NCI-H146 treated with DMSO at 0.1 percent for 48 hours (cell line): ENCODE data around the gene APBB2.
"Not testable (repeated sequence)": the region's sequence is repeated elsewhere in the genome, so short reads cannot be mapped to it uniquely, and the experiment has no call there.

Source experiments
- DNase-seq: peaks from one replicate; lab custom pipeline; 2025; ENCODE audit not compliant: unreplicated experiment; lab: John Stamatoyannopoulos, UW

Gene APBB2

DNA sequence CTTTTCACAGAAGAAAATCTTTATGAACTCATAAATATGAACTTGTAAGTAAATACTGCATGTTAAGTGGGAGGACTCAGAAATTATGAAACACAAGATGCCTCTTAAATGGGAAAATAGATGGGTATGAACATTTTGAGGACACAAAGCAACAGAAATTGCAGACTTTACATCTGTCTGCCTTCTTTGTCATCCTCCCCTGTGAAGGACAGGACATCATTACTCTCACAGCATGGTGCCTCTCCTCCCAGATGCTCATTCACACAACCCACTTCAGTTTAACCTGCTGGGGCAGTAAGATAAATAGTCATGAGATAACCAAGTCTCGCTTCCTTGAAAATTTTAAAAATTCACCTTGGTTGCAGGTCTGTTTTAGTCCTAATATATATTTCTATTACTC is 144.5 kb downstream of the APBB2 start:
- DNase-seq = peak; percentile 92

DNA sequence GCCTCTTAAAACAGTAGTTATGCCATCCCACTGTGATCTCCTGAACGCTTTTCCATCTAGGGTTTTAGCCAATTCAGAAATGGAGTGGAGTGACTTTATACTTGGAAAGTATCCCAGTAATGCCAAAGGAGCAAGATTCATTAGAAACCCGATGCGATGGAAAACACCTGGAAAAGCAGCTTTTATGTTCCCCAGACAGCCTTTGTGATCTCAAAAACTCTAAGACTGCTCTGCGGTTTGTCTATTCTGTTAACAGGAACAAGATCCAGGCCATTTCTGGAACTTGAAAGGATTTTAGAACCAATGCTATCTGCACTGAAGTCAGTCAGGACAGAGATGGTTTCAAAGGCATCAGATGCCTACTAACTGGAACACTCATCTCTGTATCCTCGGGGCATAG is 145.1 kb downstream of the APBB2 start:
- DNase-seq = no peak

DNA sequence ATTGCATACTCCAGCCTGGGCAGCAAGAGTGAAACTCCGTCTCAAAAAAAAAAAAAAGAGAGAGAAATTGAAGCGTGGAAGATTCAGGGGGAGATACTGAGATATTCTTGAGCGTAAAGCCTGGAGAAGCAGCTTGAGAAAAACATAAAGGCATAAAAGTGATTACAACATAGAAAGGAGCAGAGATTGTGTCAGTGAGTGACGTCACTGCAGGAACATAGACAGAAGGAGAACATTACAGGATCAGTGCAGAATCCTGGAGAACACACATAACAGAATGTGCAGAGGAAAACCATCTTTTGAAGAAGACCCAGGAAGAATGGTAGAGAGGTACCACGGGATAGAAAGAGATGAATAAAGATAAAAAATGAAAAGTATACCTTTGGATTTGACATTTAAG is 147.0 kb downstream of the APBB2 start:
- DNase-seq = no peak

DNA sequence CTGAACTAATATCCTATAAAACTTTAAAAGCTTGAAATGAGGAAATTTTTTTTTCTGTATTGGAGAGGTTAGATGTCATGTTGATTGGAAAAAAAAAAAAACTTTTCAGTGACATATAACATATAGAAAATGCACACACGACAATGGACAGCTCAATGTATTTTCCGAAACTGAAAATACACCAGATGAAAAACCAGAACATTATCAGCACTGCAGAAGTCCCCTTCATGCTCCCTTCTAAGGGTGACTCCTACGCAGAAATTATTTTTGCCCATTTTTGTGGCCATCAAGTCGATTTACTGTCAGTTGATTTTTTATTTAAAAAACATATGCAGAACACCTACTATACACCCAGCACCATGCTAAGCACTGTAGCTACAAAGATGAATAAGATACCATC is 148.3 kb downstream of the APBB2 start:
- no peak for DNase-seq

DNA sequence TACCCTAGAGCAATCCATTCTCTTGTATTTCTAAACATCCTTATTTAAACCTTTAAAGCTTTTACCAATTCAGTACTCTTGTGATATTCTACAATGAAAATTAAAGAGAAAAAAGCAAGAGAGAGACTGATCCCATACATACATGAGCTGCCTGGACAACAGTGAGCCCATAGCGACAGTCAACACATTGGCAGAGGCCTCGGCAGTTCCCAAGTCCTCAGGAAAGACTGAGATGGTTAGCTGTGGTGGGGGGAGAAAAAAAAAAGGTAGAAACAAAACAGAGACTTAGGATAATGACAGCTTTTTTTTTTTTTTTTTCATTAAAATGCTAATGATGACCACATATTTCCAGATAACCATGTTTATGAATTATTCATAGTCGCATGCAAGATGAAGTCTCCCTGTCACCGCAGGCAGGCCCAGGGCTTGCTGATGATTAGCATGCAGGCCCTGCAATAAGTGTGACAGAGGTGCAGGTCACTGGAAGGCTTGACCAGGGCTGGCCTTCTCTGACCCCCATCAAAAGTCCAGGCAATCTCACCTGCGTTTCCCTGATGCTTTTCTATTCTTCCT is 148.8 kb downstream of the APBB2 start:
- DNase-seq = no peak

DNA sequence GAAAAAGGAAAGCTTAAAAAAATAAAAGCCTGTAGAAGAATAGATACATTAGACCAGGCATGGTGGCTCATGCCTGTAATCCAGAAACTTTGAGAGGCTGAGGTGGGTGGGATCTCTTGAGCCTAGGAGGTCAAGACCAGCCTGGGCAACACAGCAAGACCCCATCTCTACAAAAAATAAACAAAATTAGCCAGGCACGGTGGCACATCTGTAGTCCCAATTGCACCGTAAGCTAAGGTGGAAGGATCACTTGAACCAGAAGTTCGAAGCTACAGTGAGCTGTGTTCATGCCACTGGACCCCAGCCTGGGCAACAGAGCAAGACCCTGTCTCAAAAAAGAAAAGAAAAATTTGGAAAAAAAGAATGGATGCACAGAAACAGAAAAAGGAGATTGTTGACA is 149.4 kb downstream of the APBB2 start:
- no peak for DNase-seq

DNA sequence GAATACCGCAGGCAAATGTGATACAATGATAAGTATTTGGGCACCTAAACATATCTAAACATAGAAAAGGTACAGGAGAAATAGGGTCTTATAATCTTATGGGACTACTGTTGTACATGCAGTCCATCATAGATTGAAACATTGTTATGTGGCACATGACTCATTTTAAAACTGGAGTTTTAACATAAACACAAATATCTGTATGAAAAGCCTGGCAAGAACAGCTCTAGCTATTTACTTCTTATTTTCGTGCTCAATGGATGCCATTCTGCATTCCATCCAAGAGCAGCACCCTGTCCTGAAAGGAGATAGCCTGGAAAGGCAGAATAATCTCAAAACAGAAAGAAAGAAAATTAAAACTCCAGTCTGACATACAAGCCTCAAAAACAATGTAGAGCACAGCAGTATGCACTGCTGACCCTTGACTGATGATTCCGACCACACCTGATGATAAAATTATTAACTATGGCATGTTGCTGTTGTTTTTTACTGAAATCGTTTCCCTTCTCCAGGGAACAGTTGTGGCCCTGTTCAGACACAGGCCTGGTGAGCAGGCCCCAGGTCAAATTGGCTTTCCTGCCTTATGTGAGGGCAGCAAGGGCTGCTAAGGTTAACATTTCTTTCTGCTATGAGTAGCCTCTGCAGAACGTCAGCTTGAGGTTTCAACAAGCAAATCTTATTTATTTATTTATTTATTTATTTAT is 152.7 kb downstream of the APBB2 start:
- DNase-seq = no peak

DNA sequence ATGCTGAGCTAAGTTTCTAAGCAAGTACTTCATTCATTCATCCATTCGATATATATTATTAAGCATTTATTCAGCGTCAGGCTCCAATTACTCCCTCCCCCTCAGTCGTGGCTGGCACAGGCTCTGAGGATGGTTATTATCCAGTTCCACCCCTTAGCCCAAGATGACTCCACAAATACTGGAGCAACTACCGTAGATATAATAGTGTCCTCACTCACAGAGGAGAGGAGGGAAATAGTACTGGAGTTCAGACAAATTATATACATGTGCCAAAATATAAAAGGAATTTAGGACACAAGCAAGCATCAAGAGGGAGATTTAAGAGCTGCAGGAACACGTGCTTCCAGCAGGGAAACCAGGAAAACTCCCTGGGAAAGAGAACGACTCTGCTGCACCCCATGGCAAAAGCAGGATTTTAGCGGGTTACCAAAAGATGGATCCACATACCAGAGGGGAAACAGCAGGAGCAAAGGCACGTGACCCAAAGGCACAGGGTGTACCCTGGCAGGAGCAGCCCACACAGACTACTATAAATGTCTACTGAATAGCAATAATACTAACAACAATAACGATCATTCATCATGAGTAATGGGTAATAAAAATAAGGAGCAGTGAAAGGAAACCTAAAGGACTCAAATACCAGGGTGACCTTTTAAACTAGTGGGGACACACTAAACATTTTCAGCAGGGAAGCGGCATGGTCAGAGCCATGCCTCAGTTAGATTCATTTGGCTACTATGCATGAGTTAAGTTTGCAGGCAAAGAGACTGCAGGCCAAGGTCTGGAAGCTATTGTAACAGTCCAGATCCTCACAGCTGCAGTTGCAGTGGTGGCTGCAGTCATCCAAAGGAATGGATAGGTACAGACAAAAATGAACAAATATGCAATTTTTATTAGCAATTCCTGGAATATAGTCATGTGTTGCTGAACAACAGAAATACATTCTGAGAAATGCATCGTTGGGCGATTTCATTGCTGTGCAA is 153.7 kb downstream of the APBB2 start:
- DNase-seq = no peak

DNA sequence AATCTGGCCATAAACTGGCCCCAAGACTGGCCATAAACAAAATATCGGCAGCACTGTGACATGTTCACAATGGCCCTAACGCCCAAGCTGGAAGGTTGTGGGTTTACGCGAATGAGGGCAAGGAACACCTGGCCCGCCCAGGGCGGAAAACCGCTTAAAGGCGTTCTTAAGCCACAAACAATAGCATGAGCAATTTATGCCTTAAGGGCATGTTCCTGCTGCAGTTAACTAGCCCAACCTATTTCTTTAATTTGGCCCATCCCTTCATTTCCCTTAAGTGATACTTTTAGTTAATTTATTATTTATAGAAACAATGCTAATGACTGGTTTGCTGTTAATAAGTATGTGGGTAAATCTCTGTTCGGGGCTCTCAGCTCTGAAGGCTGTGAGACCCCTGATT is 154.9 kb downstream of the APBB2 start:
- DNase-seq = not testable (repeated sequence)

DNA sequence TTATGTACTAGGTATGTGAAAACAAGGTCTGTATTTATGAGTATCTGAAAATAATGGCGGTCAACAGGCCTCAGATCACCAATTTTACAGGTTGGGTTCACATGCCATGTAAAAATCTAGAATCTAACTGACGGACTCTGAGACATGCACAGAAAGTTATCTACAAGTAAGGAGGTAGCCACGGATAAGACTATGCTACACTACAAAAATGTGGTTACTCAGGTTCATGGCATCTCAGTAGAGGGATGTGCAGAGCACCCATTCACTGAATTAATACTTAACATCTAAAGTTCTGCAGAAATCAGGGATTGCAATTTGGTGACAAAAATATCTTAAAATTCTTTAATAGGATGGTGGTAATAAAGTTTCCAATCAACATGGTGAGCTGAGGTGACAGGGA is 155.9 kb downstream of the APBB2 start:
- no peak for DNase-seq

DNA sequence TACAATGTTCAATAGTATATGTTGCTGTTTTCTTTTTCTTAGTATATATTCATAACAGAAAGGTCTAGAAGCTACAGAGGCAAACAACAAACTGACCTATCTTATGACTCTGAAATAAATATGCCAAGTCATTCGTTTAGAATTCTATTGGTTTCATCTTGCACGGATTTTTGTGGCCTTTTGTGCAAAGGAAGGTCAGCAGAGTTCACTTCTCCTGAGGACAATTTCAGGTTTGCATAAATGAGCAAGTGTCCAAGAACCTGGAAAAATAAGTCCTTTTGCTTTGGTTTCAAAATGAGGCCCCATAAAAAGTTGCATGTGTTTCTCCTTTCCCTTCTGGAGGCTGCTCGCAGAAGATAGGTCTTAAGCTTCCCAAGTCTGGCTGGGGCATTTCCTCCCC is 156.9 kb downstream of the APBB2 start:
- DNase-seq = no peak

DNA sequence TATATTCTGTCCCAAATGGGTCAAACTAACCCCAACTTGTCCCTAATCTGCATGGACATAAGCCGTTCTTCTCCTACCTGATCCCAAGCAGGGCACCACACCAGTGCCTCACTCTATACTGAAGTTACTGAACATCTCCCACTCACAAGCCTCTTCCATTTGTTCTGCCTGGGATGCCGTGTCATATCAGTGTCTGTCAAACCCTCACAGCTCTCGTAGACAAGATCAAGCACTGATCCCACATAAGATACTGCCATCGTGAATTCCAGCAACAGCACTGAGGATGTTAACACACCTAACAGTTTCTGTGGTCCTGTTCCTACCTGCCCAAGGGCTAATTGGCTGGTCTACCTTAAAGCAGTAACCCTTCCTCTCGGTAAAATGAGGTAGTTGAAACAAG is 162.1 kb downstream of the APBB2 start:
- DNase-seq = no peak

DNA sequence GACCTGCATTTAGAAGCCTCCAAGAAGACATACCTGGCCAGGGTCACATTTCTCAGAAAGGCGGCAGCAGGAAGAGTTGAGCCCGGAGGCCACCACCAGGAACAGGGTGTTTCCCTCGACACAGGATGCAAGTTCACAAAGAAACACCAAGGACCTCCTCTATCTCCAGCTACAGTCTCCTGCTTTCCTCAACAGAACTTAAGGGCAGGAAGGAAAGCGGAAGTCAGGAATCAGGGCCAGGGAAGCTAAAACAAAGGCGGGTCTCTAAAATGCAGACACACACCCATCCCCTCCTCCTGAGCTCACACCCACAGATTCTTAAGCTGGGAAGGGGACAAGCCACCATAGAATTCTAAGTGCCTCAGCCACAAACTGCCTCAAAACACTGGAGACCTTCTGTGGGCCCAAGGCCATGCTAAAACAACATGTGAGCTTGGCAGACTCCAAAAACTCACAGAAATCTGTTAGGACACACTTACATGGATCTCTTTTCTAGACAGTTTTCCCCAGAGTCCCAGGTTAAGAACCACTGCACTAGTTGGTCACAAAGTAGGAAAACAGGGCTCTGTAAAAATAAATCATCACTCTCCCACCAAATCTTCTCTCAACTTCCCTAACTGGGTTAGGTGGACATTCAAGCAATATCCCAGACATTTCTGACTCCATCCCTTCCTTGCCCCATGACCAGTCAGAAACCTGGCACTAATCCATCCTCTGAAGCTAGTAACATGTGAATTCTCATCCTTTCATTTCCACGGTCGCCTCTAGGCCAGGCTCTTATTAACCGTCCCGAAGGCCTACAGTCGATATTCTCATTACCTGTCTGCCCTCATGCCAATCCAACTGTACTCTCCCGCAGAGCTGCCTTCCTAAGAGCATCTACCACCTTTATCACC is 163.2 kb downstream of the APBB2 start:
- DNase-seq = no peak

DNA sequence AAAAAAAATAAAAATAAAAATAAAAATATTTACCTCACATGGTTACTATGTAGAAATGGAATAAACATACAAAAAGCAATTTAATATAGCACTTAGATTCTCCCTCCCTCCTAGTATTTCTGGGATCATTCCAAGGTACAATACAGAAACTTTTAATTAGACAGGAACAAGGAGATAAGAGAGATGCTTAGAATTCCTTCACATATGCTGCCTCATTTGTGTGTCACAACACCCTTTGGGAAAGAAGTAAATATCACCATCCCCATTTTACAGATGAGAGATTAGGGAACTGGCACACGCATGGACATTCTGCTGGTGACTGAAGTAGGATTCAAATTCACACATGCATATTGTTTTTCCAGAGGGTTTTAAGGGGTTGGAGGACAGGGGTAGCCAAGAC is 164.2 kb downstream of the APBB2 start:
- no peak for DNase-seq

DNA sequence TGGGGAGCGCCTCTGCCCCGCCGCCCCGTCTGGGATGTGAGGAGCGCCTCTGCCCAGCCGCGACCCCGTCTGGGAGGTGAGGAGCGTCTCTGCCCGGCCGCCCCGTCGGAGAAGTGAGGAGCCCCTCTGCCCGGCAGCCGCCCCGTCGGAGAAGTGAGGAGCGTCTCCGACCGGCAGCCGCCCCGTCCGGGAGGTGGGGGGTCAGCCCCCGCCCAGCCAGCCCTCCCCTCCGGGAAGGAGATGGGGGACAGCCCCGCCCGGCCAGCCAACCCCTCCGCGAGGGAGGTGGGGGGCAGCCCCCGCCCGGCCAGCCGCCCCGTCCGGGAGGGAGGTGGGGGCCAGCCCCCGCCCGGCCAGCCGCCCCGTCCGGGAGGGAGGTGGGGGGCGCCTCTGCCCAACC is 165.2 kb downstream of the APBB2 start:
- DNase-seq = not testable (repeated sequence)

DNA sequence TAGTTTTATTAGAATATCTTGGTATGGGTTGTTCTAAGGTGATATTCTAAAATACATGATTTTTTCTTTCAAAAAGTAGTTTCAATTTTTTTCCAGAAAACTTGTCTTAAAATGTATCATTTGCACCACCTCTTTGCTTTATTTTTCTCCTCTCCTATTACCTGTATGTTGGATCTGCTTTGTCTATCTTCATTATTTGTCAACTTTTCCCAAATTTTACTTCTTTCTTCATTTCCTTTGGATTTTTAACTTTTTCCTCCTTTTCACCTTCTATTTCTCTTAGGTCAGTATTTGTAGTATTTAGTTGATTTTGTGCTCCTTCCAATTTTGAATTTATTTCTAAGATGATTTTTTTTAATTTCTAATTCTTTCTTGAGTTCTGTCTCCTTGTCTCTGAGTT is 169.6 kb downstream of the APBB2 start:
- no peak for DNase-seq

DNA sequence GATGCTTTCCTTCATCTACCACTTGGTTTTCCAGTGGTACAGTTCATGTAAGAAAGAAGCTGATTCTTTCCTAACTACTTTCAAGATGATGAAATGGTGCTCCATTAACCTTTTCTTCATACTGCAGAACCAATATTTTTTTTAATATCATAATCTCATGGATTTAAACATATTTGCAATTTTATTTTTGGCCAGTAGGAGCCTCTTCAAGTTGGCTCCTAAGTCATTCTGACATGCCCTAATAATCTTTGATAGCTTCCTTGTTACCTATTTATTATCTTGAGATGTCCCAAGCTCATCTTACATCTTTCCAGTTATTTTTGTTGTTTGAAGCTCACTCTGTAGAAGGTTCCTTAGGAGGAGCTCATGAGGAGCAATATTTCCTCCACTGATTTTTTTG is 170.2 kb downstream of the APBB2 start:
- no peak for DNase-seq

DNA sequence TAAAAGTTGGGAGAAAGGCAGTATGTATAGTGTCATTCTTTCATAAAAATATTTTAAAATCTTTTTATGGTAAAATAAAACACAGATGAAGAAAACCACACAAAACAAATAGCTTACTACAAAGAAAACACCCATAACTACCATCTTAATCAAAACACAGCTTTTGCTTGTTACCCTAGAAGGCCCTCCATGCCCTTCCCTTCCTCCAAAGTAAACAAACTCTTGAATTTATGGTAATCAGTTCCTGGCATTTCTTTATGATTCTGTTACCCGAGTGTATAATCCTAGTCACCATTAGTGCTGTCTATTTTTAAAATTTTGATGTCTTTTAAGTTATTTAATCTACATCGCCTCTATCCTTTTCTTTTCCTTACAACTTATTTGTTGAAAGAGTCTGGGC is 170.9 kb downstream of the APBB2 start:
- DNase-seq = no peak

DNA sequence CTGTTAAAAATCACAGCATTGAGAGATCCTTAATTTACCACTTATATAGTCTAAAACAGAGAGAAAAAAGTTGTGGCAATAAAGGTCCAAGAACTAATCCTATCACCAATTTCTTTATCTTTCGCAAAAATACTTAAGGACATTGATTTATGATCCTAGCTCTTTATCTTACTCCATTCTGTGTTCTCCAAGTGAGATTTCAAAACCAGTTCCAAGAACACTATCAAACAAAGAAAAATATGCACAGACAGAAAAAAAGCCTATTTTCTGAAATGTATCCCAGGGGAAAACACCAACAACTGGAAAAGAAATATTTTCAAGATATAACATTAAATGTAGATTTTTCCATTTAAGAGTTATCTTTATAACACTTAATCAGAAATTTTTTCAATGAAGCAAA is 172.8 kb downstream of the APBB2 start:
- no peak for DNase-seq

DNA sequence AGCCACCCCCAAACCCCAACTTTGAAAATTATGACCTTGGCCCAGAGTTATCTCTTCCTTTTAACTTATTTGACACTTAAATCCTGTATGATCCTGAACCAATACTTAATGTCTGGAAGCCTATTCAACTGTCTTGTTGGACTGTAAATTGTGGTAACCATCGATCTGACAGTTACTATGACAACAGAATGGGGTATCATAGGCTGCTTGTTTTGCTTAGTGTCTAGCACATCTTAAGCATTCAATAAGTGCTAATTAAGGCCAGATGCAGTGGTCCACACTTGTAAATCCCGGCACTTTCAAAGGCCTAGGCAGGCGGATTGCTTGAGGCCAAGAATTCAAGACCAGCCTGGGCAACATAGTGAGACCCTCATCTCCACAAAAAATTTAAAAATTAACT is 175.0 kb downstream of the APBB2 start:
- DNase-seq = no peak

DNA sequence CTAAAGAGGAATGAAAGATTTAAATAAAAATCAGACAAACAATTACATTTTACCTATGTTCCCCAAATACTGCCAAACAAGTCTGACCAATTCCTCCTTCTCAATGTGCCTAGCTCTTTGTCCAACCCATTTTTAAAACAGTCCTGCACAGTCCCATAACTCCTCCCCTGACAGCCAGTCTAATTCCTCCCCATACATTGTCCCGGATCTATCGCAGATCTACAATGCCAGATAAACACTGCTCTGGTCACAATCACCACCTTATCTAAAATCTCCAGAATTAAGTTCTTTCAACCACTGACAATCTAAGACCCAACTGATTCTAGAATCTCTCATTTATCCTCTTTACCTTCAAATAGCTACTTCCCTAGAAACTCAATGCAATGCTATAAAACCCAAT is 176.0 kb downstream of the APBB2 start:
- no peak for DNase-seq
